Measurements from ENCODE around the gene DNAJA3. TPM values are rescaled to one million over a fixed set of nuclear protein-coding genes. Genes with fewer than 3 reads are reported as not detected.

DNAJA3 gene
- total and polyA plus RNA-seq, 9 of the 15 experiments (the other 6 are each of a cell fraction or from before 2014, with no cell fraction given) = 8.1 to 105 (median 79.0) TPM

DNA sequence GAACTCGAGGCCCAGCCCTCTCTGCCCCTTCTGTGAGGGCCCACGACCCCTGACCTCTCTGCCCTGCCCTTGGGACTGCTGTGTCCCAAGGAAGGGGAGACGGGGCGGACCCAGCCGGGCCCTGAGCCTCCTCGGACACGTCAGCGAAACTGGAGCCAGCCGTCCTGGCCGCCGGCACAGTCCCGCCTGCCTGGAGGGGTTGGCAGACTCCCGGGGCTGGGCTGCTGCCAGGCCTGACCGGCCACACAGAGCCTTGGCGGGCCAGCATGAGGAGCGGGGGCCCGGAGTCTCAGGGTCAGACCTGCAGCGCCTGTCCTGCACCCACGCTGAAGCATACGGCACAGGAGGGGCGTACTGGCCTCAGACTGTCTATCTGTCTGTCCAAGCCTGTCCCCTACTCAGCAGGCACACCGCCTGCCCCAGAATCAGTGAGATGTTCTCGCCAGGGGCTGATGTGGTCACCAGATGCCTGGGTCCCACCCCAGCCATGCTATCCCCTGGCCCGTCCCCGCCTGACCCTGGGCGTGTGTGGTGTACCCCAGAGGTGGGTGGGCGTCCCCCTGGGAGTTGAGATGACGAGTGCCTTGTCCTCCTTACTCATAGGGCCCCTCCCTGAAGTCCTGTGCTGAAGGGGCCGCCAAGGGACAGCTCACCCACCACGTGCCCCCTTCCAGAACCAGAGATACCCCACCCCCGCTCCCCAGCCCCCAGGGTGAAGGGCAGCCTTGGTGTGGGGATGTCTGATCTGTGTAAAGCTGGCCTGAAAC is 49.4 kb upstream of the DNAJA3 start:
- peaks cover 5% of the 10 kb centered on the region for H3K9me1 ChIP-seq (ENCODE audit: control insufficient read depth, insufficient read depth, low read length)
- no peak overlapping the region for H3K4me2 ChIP-seq (ENCODE audit: insufficient read depth, low read length)
- H3K36me3 ChIP-seq (ENCODE audit: control insufficient read depth, insufficient read depth, low read length) = peaks cover 12% of the 10 kb centered on the region; the same call in 1 of the 3 replicates
- H3K9ac ChIP-seq (ENCODE audit: insufficient read depth in 1 of 2, low read depth in 2 of 2, low read length in 2 of 2) = peak overlapping the region in 1 of 2 experiments; percentile 39; a peak in 1 of 4 replicates
- ATAC-seq (no peak), DNase-seq (ENCODE audit: extremely low read depth in 1 of 4, low spot score in 3 of 4) (peak in 1 of 4 experiments; percentile 14), FAIRE-seq (no peak)
- no peak overlapping the region for H2AFZ ChIP-seq (ENCODE audit: low read depth, low read length)
- BruUV-seq (replicated peaks) = no TSS peak
- no peaks in the 10 kb centered on the region for H3K27me3 ChIP-seq (ENCODE audit: control insufficient read depth in 2 of 2, insufficient read depth in 2 of 2, low read length in 2 of 2)
- H3K9me3 ChIP-seq (replicated peaks; ENCODE audit: control insufficient read depth, insufficient read depth, low read depth, low read length) = no peaks in the 10 kb centered on the region
- POLR2A ChIA-PET = interaction anchor here (0.6 kb wide), 1 partner anchor 123 kb away, joined by 3 read pairs; no protein-coding TSS in a partner anchor
- 92% methylated on average over 12 of the region's 31 CpGs for WGBS (ENCODE audit: insufficient coverage, low coverage, missing lambda C conversion rate)
- H3K79me2 ChIP-seq (ENCODE audit: control insufficient read depth, insufficient read depth, low read length) = peaks cover 14% of the 10 kb centered on the region
- intact Hi-C loops (cut with micrococcal nuclease) = no loop called here
- peaks cover 35 to 93% of the 10 kb centered on the region in 2 experiments for H3K4me1 ChIP-seq (replicated peaks in 1 of 2; ENCODE audit: control insufficient read depth in 2 of 2, insufficient read depth in 2 of 2, low read length in 2 of 2)
- TF ChIP-seq RBFOX2 (IDR thresholded peaks at IDR 0.05; ENCODE audit: low read depth, low read length) (0 out of 2 replicates have a peak, but pooled peaks have one; percentile 10), POLR2G (IDR thresholded peaks at IDR 0.05; ENCODE audit: low read depth, low read length) (peak; percentile 50; the same call in 1 of the 2 replicates), HEY1 (CRISPR knock-in tag; IDR thresholded peaks at IDR 0.05; ENCODE audit: borderline replicate concordance) (no peak)
- H3K4me3 ChIP-seq = no peak overlapping the region
- H3K27ac ChIP-seq (ENCODE audit: extremely low read depth, low read depth, low read length) = no peak overlapping the region
- H4K20me1 ChIP-seq (replicated peaks; ENCODE audit: control insufficient read depth, insufficient read depth, low read length) = peaks cover 4% of the 10 kb centered on the region; the same call in 1 of the 2 replicates
- in situ Hi-C loops (cut with MboI) = no loop called here
- CTCF ChIA-PET (ENCODE audit: low intra/inter-chr PET ratio) = no interaction called here
